ENCODE measurements around the gene ASGR2. TPM values are rescaled to one million over a fixed set of nuclear protein-coding genes. Genes with fewer than 3 reads are reported as not detected.
"Not testable (repeated sequence)": the region's sequence is repeated elsewhere in the genome, so short reads cannot be mapped to it uniquely, and the experiment has no call there.

ASGR2 gene
- total RNA-seq, 2 experiments from 2014 or later, result not detected

- H3K9me3 Mint-ChIP-seq, result no peaks in the 10 kb centered on the region
- H3K4me1 Mint-ChIP-seq (ENCODE audit: low read depth), result no peaks in the 10 kb centered on the region
- H3K36me3 Mint-ChIP-seq (ENCODE audit: low read depth), result no peaks in the 10 kb centered on the region
- TF ChIP-seq, protein P1, sequence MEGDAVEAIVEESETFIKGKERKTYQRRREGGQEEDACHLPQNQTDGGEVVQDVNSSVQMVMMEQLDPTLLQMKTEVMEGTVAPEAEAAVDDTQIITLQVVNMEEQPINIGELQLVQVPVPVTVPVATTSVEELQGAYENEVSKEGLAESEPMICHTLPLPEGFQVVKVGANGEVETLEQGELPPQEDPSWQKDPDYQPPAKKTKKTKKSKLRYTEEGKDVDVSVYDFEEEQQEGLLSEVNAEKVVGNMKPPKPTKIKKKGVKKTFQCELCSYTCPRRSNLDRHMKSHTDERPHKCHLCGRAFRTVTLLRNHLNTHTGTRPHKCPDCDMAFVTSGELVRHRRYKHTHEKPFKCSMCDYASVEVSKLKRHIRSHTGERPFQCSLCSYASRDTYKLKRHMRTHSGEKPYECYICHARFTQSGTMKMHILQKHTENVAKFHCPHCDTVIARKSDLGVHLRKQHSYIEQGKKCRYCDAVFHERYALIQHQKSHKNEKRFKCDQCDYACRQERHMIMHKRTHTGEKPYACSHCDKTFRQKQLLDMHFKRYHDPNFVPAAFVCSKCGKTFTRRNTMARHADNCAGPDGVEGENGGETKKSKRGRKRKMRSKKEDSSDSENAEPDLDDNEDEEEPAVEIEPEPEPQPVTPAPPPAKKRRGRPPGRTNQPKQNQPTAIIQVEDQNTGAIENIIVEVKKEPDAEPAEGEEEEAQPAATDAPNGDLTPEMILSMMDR (IDR thresholded peaks at IDR 0.05), result no peak
- ATAC-seq (no peak), DNase-seq (no peak)
- CTCF ChIA-PET, result interaction anchor here (0.7 to 2.1 kb wide), 4 partner anchors 11 to 47 kb away, joined by 3 to 12 read pairs (median 4); no protein-coding TSS in a partner anchor
- H3K27ac Mint-ChIP-seq, result no peak overlapping the region
- peaks cover 7% of the 10 kb centered on the region for H3K27me3 Mint-ChIP-seq
- POLR2A ChIA-PET, result no interaction called here
- intact Hi-C loops (cut with micrococcal nuclease), result no loop called here
- no peak overlapping the region for H3K4me3 Mint-ChIP-seq
Observed at GRCh38 chr17:7098802-7099459, 15.7 kb downstream of the ASGR2 start.

DNA sequence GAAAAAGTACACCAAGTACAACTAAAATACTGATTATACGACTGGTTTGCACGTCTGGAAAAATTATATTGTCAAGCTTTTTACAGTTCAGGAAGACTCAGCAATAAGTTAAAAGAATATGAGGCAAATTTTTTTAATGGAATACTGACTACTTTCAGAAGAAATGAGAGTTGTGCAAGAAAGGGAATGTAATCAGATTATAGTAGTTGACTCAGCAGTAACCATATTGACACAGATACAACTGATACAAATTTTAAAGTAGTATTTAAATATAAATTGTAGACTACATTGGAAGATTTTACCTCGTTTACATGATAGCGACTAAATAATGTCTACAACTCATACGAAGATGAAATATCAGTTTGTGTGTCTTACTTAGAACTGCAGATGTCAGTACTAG lies 16.7 kb downstream of the ASGR2 start:
- DNase-seq (no peak), ATAC-seq (no peak)
- Mint-ChIP-seq H3K4me3 (no peak overlapping the region), H3K4me1 (ENCODE audit: low read depth) (no peaks in the 10 kb centered on the region), H3K9me3 (no peaks in the 10 kb centered on the region), H3K36me3 (ENCODE audit: low read depth) (no peaks in the 10 kb centered on the region), H3K27me3 (peaks cover 5% of the 10 kb centered on the region), H3K27ac (no peak overlapping the region)
- CTCF ChIA-PET, result interaction anchor here (0.9 to 2.1 kb wide), 4 partner anchors 17 to 52 kb away, joined by 3 to 12 read pairs (median 4); no protein-coding TSS in a partner anchor
- TF ChIP-seq, protein P1 (IDR thresholded peaks at IDR 0.05), result no peak
- intact Hi-C loops (cut with micrococcal nuclease), result no loop called here
- POLR2A ChIA-PET, result no interaction called here

- no peak for DNase-seq
- TF ChIP-seq, protein P1 (IDR thresholded peaks at IDR 0.05), result no peak
- POLR2A ChIA-PET, result no interaction called here
- CTCF ChIA-PET, result no interaction called here
- Mint-ChIP-seq H3K36me3 (ENCODE audit: low read depth) (no peaks in the 10 kb centered on the region), H3K4me3 (no peak overlapping the region), H3K27ac (no peak overlapping the region), H3K4me1 (ENCODE audit: low read depth) (no peaks in the 10 kb centered on the region), H3K9me3 (no peaks in the 10 kb centered on the region), H3K27me3 (peaks cover 5% of the 10 kb centered on the region)
- ATAC-seq, result no peak
- intact Hi-C loops (cut with micrococcal nuclease), result no loop called here
Observed at GRCh38 chr17:7095625-7096024, 19.0 kb downstream of the ASGR2 start.

GRCh38 chr17:7094652-7095019 lies 20.0 kb downstream of the ASGR2 start:
- DNase-seq, result no peak
- no peaks in the 10 kb centered on the region for H3K36me3 Mint-ChIP-seq (ENCODE audit: low read depth)
- ATAC-seq, result no peak
- TF ChIP-seq, protein P1 (IDR thresholded peaks at IDR 0.05), result no peak
- ChIA-PET CTCF (no interaction called here), POLR2A (no interaction called here)
- peaks cover 5% of the 10 kb centered on the region for H3K27me3 Mint-ChIP-seq
- intact Hi-C loops (cut with micrococcal nuclease), result no loop called here
- H3K27ac Mint-ChIP-seq, result no peak overlapping the region
- H3K4me3 Mint-ChIP-seq, result no peak overlapping the region
- H3K4me1 Mint-ChIP-seq (ENCODE audit: low read depth), result no peaks in the 10 kb centered on the region
- H3K9me3 Mint-ChIP-seq, result no peaks in the 10 kb centered on the region

DNA sequence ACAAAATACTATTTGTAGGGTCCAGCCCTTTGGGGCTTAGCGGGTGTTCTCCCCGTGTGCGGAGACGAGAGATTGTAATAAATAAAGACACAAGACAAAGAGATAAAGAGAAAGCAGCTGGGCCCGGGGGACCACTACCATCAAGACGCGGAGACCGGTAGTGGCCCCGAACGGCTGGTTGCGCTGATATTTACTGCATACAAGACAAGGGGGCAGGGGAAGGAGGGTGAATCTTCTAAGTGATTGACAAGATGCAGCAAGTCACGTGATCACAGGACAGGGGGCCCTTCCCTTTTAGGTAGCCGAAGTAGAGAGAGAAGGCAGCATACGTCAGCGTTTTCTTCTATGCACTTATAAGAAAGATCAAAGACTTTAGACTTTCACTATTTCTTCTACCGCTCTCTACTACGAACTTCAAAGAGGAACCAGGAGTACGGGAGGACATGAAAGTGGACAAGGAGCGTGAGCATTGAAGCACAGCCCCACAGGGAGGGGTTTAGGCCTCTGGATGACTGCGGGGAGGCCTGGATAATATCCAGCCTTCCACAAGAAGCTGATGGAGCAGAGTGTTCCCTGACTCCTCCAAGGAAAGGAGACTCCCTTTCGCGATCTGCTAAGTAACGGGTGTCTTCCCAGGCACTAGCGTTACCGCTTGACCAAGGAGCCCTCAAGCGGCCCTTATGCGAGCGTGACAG lies 23.2 kb downstream of the ASGR2 start:
- CTCF ChIA-PET, H3K4me3 Mint-ChIP-seq: not testable (repeated sequence)

GRCh38 chr17:7089570-7089969 lies 25.1 kb downstream of the ASGR2 start:
- H3K4me3 Mint-ChIP-seq; H3K4me1 Mint-ChIP-seq (ENCODE audit: low read depth); DNase-seq; POLR2A ChIA-PET; CTCF ChIA-PET; H3K9me3 Mint-ChIP-seq; intact Hi-C loops (cut with micrococcal nuclease); ATAC-seq; H3K36me3 Mint-ChIP-seq (ENCODE audit: low read depth); H3K27ac Mint-ChIP-seq: not testable (repeated sequence)
- H3K27me3 Mint-ChIP-seq, result peaks cover 12% of the 10 kb centered on the region

More for the DNA sequence above, 23.2 kb downstream of the ASGR2 start:
- POLR2A ChIA-PET; H3K4me1 Mint-ChIP-seq (ENCODE audit: low read depth); H3K36me3 Mint-ChIP-seq (ENCODE audit: low read depth); ATAC-seq; H3K27ac Mint-ChIP-seq; H3K9me3 Mint-ChIP-seq; intact Hi-C loops (cut with micrococcal nuclease): not testable (repeated sequence)
- DNase-seq, result peak; percentile 58
- peaks cover 12% of the 10 kb centered on the region for H3K27me3 Mint-ChIP-seq

DNA sequence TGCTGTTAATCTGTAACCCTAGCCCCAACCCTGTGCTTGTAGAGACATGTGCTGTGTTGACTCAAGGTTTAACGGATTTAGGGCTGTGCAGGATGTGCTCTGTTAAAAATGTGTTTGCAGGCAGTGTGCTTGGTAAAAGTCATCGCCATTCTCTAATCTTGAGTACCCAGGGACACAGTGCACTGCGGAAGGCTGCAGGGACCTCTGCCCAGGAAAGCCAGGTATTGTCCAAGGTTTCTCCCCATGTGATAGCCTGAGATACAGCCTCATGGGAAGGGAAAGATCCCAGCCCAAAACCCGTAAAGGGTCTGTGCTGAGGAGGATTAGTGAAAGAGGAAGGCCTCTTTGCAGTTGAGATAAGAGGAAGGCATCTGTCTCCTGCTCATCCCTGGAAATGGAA lies 26.2 kb downstream of the ASGR2 start:
- DNase-seq; POLR2A ChIA-PET; ATAC-seq; CTCF ChIA-PET; H3K9me3 Mint-ChIP-seq; H3K36me3 Mint-ChIP-seq (ENCODE audit: low read depth); H3K4me1 Mint-ChIP-seq (ENCODE audit: low read depth); intact Hi-C loops (cut with micrococcal nuclease); H3K4me3 Mint-ChIP-seq; H3K27ac Mint-ChIP-seq: not testable (repeated sequence)
- peaks cover 17% of the 10 kb centered on the region for H3K27me3 Mint-ChIP-seq

Data from activated CD8-positive, alpha-beta T cell treated with anti-CD3 and anti-CD28 coated beads for 36 hours (primary cell).